Gastrocnemius medialis (tissue), 4 donors: ENCODE data around the gene CDKL2. TPM values are rescaled to one million over a fixed set of nuclear protein-coding genes. Genes with fewer than 3 reads are reported as not detected.

Experiments
- ATAC-seq, 2 donors: fragments of 150-250 bp; one replicate each; pipeline ENCODE4 v1.9.1; 2016
- DNase-seq, 2 donors: peaks; one replicate each; pipeline ENCODE4 v3.0.0-alpha.2; 2019
- H3K27ac ChIP-seq, 4 donors: fragments of 200-600 bp; sonication (generic); 1 replicate in 1 of 4; 2 replicates in 3 of 4; pipeline ENCODE4 v1.5.1; 2016 to 2018; ENCODE audit warnings: mild to moderate bottlenecking in 2 of 4, moderate library complexity in 1 of 4
- H3K27me3 ChIP-seq, 3 donors: fragments of 200-600 bp; sonication (generic) in 2 of 3; 1 replicate in 1 of 3; 2 replicates in 2 of 3; pipeline versions ENCODE4 v1.5.1 to v1.6.0; 2016 to 2019; ENCODE audit warnings: mild to moderate bottlenecking in 1 of 3, moderate library complexity in 1 of 3
- H3K36me3 ChIP-seq, 2 donors: fragments of 200-600 bp; sonication (generic) in 1 of 2; one replicate each; pipeline ENCODE4 v1.5.1; 2017 to 2018
- H3K4me1 ChIP-seq, 2 donors: fragments of 200-600 bp; sonication (generic) in 1 of 2; one replicate each; pipeline ENCODE4 v1.5.1; 2016 to 2017; ENCODE audit warnings: mild to moderate bottlenecking in 2 of 2
- H3K4me3 ChIP-seq, 4 donors: fragments of 200-600 bp; sonication (generic) in 3 of 4; 1 replicate in 1 of 4; 2 replicates in 3 of 4; pipeline ENCODE4 v1.5.1; 2016 to 2019; ENCODE audit warnings: mild to moderate bottlenecking in 2 of 4
- H3K9me3 ChIP-seq, 3 donors: fragments of 200-600 bp; sonication (generic) in 2 of 3; 1 replicate in 1 of 3; 2 replicates in 2 of 3; pipeline ENCODE4 v1.5.1; 2016 to 2019
- CTCF ChIP-seq, 5 experiments: fragments of 450-650 bp in 3 of 5; fragments of 200-600 bp in 2 of 5; sonication (generic) in 2 of 5; IDR thresholded peaks in 4 of 5; conservative IDR thresholded peaks in 1 of 5; 1 replicate in 4 of 5; 2 replicates in 1 of 5; pipeline ENCODE4 v1.5.1; 2016 to 2019; ENCODE audit warnings: antibody characterized with exemption in 5 of 5, mild to moderate bottlenecking in 3 of 5, moderate library complexity in 3 of 5
- POLR2A ChIP-seq, 2 donors: fragments of 450-650 bp; IDR thresholded peaks; one replicate each; pipeline ENCODE4 v1.6.1; 2017; ENCODE audit warnings: antibody characterized with exemption in 2 of 2, mild to moderate bottlenecking in 2 of 2, moderate library complexity in 2 of 2
- in situ Hi-C, 4 donors: fragments of 200-750 bp; cut with MboI; loops; one replicate each; pipeline versions ENCODE4 v1.15.0 to v1.8.0; 2017; ENCODE audit warnings: low sequenced_read_pairs in 4 of 4
- intact Hi-C: fragments of 100-400 bp; cut with DNase I; formaldehyde crosslinking; loops from one replicate; pipeline ENCODE4 v1.15.1; 2023; ENCODE audit warnings: low total_unique reads
- total RNA-seq, 4 donors: library from RNA; depleted of rRNA; stranded (reverse); fragments of >200 nt; gene quantifications; one replicate each; pipeline versions ENCODE4 v1.1.0 to v1.2.3, GENCODE V29; 2016

The CDKL2 gene
- total RNA-seq, 4 donors from 2014 or later: not detected

GRCh38 chr4:75639124-75639695 is 8.9 kb upstream of the CDKL2 start:
- in situ Hi-C loops (no loop called here), intact Hi-C loops (loop anchor here (10.0 kb wide), 1 partner anchor 206 kb away; no protein-coding TSS in a partner anchor)
- Histone ChIP-seq H3K36me3 (peaks cover 0 to 12% of the 10 kb centered on the region in 2 donors), H3K4me3 (no peak overlapping the region), H3K27ac (no peak overlapping the region), H3K9me3 (no peaks in the 10 kb centered on the region), H3K27me3 (no peaks in the 10 kb centered on the region), H3K4me1 (no peaks in the 10 kb centered on the region)
- DNase-seq (no peak), ATAC-seq (no peak)
- TF ChIP-seq CTCF (IDR thresholded peaks at IDR 0.05 in 4 of 5, conservative IDR thresholded peaks at IDR 0.05 in 1 of 5): no peak
- no peak for TF ChIP-seq POLR2A (IDR thresholded peaks at IDR 0.05)

- H3K4me3 ChIP-seq: no peak overlapping the region
- ATAC-seq: no peak
Measured at GRCh38 chr4:75637827-75638226, 7.5 kb upstream of the CDKL2 start.

GRCh38 chr4:75637176-75637575 is 6.8 kb upstream of the CDKL2 start:
- no peak overlapping the region for H3K4me3 ChIP-seq
- H3K4me1 ChIP-seq: no peaks in the 10 kb centered on the region
- in situ Hi-C loops (no loop called here), intact Hi-C loops (loop anchor here (10.0 kb wide), 1 partner anchor 208 kb away; no protein-coding TSS in a partner anchor)
- H3K36me3 ChIP-seq: peaks cover 0 to 4% of the 10 kb centered on the region in 2 donors
- no peaks in the 10 kb centered on the region for H3K9me3 ChIP-seq
- ATAC-seq (no peak), DNase-seq (no peak)
- H3K27ac ChIP-seq: no peak overlapping the region
- no peaks in the 10 kb centered on the region for H3K27me3 ChIP-seq
- TF ChIP-seq CTCF (IDR thresholded peaks at IDR 0.05 in 4 of 5, conservative IDR thresholded peaks at IDR 0.05 in 1 of 5) (no peak), POLR2A (IDR thresholded peaks at IDR 0.05) (no peak)

More at GRCh38 chr4:75637827-75638226, 7.5 kb upstream of the CDKL2 start:
- no peaks in the 10 kb centered on the region for H3K27me3 ChIP-seq
- peaks cover 0 to 4% of the 10 kb centered on the region in 2 donors for H3K36me3 ChIP-seq
- H3K27ac ChIP-seq: no peak overlapping the region
- no peaks in the 10 kb centered on the region for H3K4me1 ChIP-seq
- in situ Hi-C loops: no loop called here
- no peak for TF ChIP-seq CTCF (IDR thresholded peaks at IDR 0.05 in 4 of 5, conservative IDR thresholded peaks at IDR 0.05 in 1 of 5)
- no peak for TF ChIP-seq POLR2A (IDR thresholded peaks at IDR 0.05)
- H3K9me3 ChIP-seq: no peaks in the 10 kb centered on the region
- intact Hi-C loops: loop anchor here (10.0 kb wide), 1 partner anchor 207 kb away; no protein-coding TSS in a partner anchor
- DNase-seq: no peak

GRCh38 chr4:75634951-75635350 is 4.6 kb upstream of the CDKL2 start:
- Histone ChIP-seq H3K36me3 (no peaks in the 10 kb centered on the region), H3K27me3 (no peaks in the 10 kb centered on the region), H3K9me3 (no peaks in the 10 kb centered on the region), H3K27ac (no peak overlapping the region), H3K4me1 (peaks cover 2 to 3% of the 10 kb centered on the region in 2 donors), H3K4me3 (no peak overlapping the region)
- DNase-seq (no peak), ATAC-seq (no peak)
- intact Hi-C loops (loop anchor here (10.0 kb wide), 1 partner anchor 210 kb away; no protein-coding TSS in a partner anchor), in situ Hi-C loops (no loop called here)
- TF ChIP-seq CTCF (IDR thresholded peaks at IDR 0.05 in 4 of 5, conservative IDR thresholded peaks at IDR 0.05 in 1 of 5): no peak
- TF ChIP-seq POLR2A (IDR thresholded peaks at IDR 0.05): no peak
